Endothelial cell of umbilical vein (primary cell): ENCODE measurements around the gene HCFC1.

Experiments
- EZH2 ChIP-seq: IDR thresholded peaks from 2 replicates; pipeline ENCODE4 v1.6.1; 2012; ENCODE audit warnings: borderline replicate concordance, low read depth, mild to moderate bottlenecking, moderate library complexity, low read length, inconsistent platforms; ENCODE audit not compliant: severe bottlenecking
- POLR2A ChIP-seq: IDR thresholded peaks from 2 replicates; pipeline ENCODE4 v1.6.1; 2012; ENCODE audit warnings: low read depth, mild to moderate bottlenecking, control low read depth, low read length

GRCh38 chrX:154002215-154002719 is 30.6 kb upstream of the HCFC1 start:
- TF ChIP-seq EZH2, result no peak
- no peak for TF ChIP-seq POLR2A
